Neural progenitor cell (in vitro differentiated cells): ENCODE data around the gene TRAT1. TPM values are rescaled to one million over a fixed set of nuclear protein-coding genes. Genes with fewer than 3 reads are reported as not detected.

Experiments used
- DNase-seq: peaks from one replicate; pipeline ENCODE4 v3.0.0-alpha.2; 2016; ENCODE audit warnings: low spot score
- H2AFZ ChIP-seq: fragments of 200-600 bp; sonication (generic); replicated peaks from 2 replicates; pipeline ENCODE4 v1.6.1; 2016; ENCODE audit warnings: antibody characterized with exemption
- H3F3A ChIP-seq: fragments of 200-600 bp; sonication (generic); 2 replicates; pipeline ENCODE4 v1.6.1; 2016; ENCODE audit warnings: antibody characterized with exemption, low read depth
- H3K27ac ChIP-seq: fragments of 200-600 bp; sonication (generic); 2 replicates; pipeline ENCODE4 v1.5.1; 2016; ENCODE audit warnings: mild to moderate bottlenecking
- H3K27me3 ChIP-seq: fragments of 200-600 bp; sonication (generic); 2 replicates; pipeline ENCODE4 v1.6.1; 2016; ENCODE audit warnings: mild to moderate bottlenecking, moderate library complexity
- H3K36me3 ChIP-seq: fragments of 200-600 bp; sonication (generic); 2 replicates; pipeline ENCODE4 v1.5.1; 2016
- H3K4me1 ChIP-seq: fragments of 200-600 bp; sonication (generic); 2 replicates; pipeline ENCODE4 v1.6.1; 2016; ENCODE audit warnings: mixed run types
- H3K4me2 ChIP-seq: fragments of 200-600 bp; sonication (generic); 2 replicates; pipeline ENCODE4 v1.6.1; 2016
- H3K4me3 ChIP-seq: fragments of 200-600 bp; sonication (generic); 2 replicates; pipeline ENCODE4 v1.5.1; 2016
- H3K79me2 ChIP-seq: fragments of 200-600 bp; sonication (generic); 2 replicates; pipeline ENCODE4 v1.6.1; 2016; ENCODE audit warnings: low read depth
- H3K9ac ChIP-seq: fragments of 200-600 bp; sonication (generic); 2 replicates; pipeline ENCODE4 v1.6.1; 2016
- H3K9me3 ChIP-seq: fragments of 200-600 bp; sonication (generic); 2 replicates; pipeline ENCODE4 v1.5.1; 2016; ENCODE audit warnings: low read depth
- H4K20me1 ChIP-seq: fragments of 200-600 bp; sonication (generic); 2 replicates; pipeline ENCODE4 v1.6.1; 2016; ENCODE audit warnings: low read depth
- H3K27ac Mint-ChIP-seq: 3 replicates; pipeline ENCODE4 v1.8.0; 2021; ENCODE audit warnings: mixed read lengths
- H3K27me3 Mint-ChIP-seq: 2 replicates; pipeline ENCODE4 v1.8.0; 2022; ENCODE audit warnings: low read depth, mild to moderate bottlenecking, inconsistent platforms, moderate library complexity, mixed read lengths; ENCODE audit not compliant: insufficient read depth
- H3K36me3 Mint-ChIP-seq: 3 replicates; pipeline ENCODE4 v1.8.0; 2021; ENCODE audit warnings: mixed read lengths
- H3K4me1 Mint-ChIP-seq: 3 replicates; pipeline ENCODE4 v1.8.0; 2021; ENCODE audit warnings: mixed read lengths
- H3K4me3 Mint-ChIP-seq: 3 replicates; pipeline ENCODE4 v1.8.0; 2021; ENCODE audit warnings: mild to moderate bottlenecking, moderate library complexity, mixed read lengths
- H3K9me3 Mint-ChIP-seq: 3 replicates; pipeline ENCODE4 v1.8.0; 2020; ENCODE audit warnings: mixed read lengths
- EZH2 ChIP-seq: fragments of 200-600 bp; sonication (generic); IDR thresholded peaks from 2 replicates; pipeline ENCODE4 v1.6.1; 2017; ENCODE audit warnings: antibody characterized with exemption, mild to moderate bottlenecking, moderate library complexity
- EZH2phosphoT487 ChIP-seq: fragments of 200-600 bp; sonication (generic); IDR thresholded peaks from 2 replicates; pipeline ENCODE4 v1.6.1; 2017; ENCODE audit warnings: antibody characterized with exemption
- total RNA-seq: library from RNA; depleted of rRNA; stranded (reverse); fragments of >200 nt; gene quantifications from 2 replicates; pipeline ENCODE4 v1.2.3, GENCODE V29; 2015; ENCODE audit warnings: low replicate concordance
- TF ChIP-seq, protein P1 (sequence below): fragments of 200-600 bp; sonication (generic); IDR thresholded peaks from 2 replicates; pipeline ENCODE4 v1.5.1; 2017; ENCODE audit warnings: antibody characterized with exemption, mild to moderate bottlenecking

TRAT1 gene
- total RNA-seq, 1 donor from 2014 or later, result not detected

DNA sequence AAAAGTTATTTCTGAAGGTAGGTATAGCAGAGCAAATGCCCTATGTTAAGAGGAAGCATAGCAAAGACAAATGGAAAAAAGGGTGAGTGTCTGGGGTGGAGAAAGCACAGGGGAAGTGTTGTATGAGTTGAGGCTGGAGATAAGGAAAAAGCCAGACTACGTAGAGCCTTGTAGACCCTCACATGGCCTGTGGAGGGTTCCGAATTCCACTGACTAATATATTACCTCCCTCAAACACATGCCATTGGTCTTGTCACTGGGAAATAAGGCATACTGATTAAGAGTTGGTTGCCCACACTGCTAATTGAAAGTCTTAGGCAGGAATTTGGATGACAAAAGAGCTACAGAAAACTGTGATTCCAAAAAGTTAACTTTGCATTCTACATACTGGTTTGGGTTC, 65.2 kb downstream of the TRAT1 start:
- Histone ChIP-seq H3K27me3 (no peaks in the 10 kb centered on the region), H3K36me3 (no peaks in the 10 kb centered on the region), H3K4me3 (no peak overlapping the region), H3K27ac (no peak overlapping the region), H3F3A (no peaks in the 10 kb centered on the region), H3K79me2 (no peaks in the 10 kb centered on the region), H3K9ac (no peak overlapping the region), H2AFZ (peak overlapping the region; percentile 79), H3K4me2 (no peak overlapping the region), H3K4me1 (no peaks in the 10 kb centered on the region), H3K9me3 (no peaks in the 10 kb centered on the region), H4K20me1 (no peaks in the 10 kb centered on the region)
- TF ChIP-seq EZH2phosphoT487 (no peak), EZH2 (no peak)
- TF ChIP-seq, protein P1, sequence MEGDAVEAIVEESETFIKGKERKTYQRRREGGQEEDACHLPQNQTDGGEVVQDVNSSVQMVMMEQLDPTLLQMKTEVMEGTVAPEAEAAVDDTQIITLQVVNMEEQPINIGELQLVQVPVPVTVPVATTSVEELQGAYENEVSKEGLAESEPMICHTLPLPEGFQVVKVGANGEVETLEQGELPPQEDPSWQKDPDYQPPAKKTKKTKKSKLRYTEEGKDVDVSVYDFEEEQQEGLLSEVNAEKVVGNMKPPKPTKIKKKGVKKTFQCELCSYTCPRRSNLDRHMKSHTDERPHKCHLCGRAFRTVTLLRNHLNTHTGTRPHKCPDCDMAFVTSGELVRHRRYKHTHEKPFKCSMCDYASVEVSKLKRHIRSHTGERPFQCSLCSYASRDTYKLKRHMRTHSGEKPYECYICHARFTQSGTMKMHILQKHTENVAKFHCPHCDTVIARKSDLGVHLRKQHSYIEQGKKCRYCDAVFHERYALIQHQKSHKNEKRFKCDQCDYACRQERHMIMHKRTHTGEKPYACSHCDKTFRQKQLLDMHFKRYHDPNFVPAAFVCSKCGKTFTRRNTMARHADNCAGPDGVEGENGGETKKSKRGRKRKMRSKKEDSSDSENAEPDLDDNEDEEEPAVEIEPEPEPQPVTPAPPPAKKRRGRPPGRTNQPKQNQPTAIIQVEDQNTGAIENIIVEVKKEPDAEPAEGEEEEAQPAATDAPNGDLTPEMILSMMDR, result no peak
- peaks cover 5% of the 10 kb centered on the region for H3K4me1 Mint-ChIP-seq
- H3K36me3 Mint-ChIP-seq, result no peaks in the 10 kb centered on the region
- H3K4me3 Mint-ChIP-seq, result no peak overlapping the region
- no peak overlapping the region for H3K27ac Mint-ChIP-seq
- no peaks in the 10 kb centered on the region for H3K27me3 Mint-ChIP-seq
- DNase-seq, result no peak
- no peaks in the 10 kb centered on the region for H3K9me3 Mint-ChIP-seq

DNA sequence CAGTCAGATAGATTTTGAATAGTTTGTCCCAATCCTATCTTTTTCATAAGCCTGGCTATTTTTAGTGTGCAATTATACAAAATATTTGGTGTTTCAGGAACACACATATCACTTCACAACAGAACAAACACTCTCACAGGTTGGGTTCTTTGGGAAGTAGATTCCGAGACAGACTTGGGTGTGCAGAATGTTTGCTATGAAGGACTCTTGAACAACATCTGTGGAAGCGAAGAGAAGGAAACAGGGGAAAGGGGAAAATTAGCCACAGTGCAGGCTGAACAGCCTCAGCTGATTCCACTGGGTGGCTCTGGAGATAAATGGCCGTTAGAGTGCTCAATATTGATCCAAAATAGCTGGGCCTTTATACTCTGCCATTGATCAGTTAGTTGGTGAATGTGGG, 69.2 kb downstream of the TRAT1 start:
- Histone ChIP-seq H3K27ac (no peak overlapping the region), H3K4me1 (no peaks in the 10 kb centered on the region), H3K27me3 (no peaks in the 10 kb centered on the region), H3K4me2 (no peak overlapping the region), H3K9me3 (no peaks in the 10 kb centered on the region), H3K4me3 (no peak overlapping the region), H3F3A (no peaks in the 10 kb centered on the region), H2AFZ (no peak overlapping the region), H3K79me2 (no peaks in the 10 kb centered on the region), H3K9ac (no peak overlapping the region), H4K20me1 (no peaks in the 10 kb centered on the region), H3K36me3 (no peaks in the 10 kb centered on the region)
- peaks cover 8% of the 10 kb centered on the region for H3K4me1 Mint-ChIP-seq
- H3K9me3 Mint-ChIP-seq, result no peaks in the 10 kb centered on the region
- TF ChIP-seq, protein P1, result no peak
- TF ChIP-seq EZH2phosphoT487 (no peak), EZH2 (no peak)
- H3K36me3 Mint-ChIP-seq, result no peaks in the 10 kb centered on the region
- no peak for DNase-seq
- H3K27me3 Mint-ChIP-seq, result peaks cover 2% of the 10 kb centered on the region
- no peak overlapping the region for H3K27ac Mint-ChIP-seq
- no peak overlapping the region for H3K4me3 Mint-ChIP-seq

DNA sequence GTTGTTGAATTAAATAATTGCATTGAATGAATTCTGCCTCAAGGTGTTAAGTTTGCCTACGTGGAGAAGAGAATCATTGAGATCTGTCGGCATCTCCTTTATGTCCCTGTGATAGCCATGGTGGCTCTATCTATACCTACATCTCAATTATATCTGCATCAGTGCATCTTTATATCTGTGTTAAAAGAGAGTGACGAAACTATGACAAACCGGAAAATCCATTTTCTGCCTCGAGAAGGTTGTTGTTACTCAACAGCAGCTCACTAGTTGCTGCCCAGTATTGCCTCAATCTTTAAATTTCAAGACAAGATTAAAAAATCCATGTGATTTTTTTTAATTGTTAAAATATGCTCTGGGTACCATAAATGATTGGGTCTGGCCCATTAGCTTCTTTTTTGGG, 72.4 kb downstream of the TRAT1 start:
- Histone ChIP-seq H3K27me3 (no peaks in the 10 kb centered on the region), H3K27ac (no peak overlapping the region), H3K4me1 (peaks cover 4% of the 10 kb centered on the region), H3K9me3 (no peaks in the 10 kb centered on the region), H3K4me3 (no peak overlapping the region), H3K4me2 (no peak overlapping the region), H2AFZ (no peak overlapping the region), H4K20me1 (no peaks in the 10 kb centered on the region), H3F3A (no peaks in the 10 kb centered on the region), H3K79me2 (no peaks in the 10 kb centered on the region), H3K9ac (no peak overlapping the region), H3K36me3 (no peaks in the 10 kb centered on the region)
- TF ChIP-seq, protein P1, result no peak
- no peak for TF ChIP-seq EZH2phosphoT487
- no peak for TF ChIP-seq EZH2
- Mint-ChIP-seq H3K9me3 (no peaks in the 10 kb centered on the region), H3K27ac (no peak overlapping the region), H3K4me3 (no peak overlapping the region), H3K36me3 (no peaks in the 10 kb centered on the region), H3K4me1 (peaks cover 8% of the 10 kb centered on the region), H3K27me3 (peaks cover 3% of the 10 kb centered on the region)
- no peak for DNase-seq
